Measurements from ENCODE around the gene DPF3.

DNA sequence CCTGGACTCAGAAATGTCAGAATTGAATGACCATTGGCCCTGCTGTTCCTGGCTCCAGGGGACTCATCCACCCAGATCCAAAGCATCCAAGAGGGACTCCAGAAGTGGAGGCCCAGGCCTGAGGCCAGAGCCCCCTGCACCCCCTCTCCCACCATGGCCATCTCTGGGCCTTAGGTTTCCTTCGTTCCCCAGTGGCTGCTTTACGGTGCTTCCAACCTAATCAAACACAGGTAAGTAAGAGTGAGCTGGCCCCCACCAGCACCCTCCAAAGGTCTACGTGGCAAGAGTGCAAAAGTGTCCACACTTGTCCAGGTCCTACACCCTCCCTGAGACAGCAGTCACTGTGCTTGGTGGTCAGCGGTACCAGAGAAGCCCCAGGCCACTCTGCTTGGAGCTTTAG lies 139.0 kb downstream of the DPF3 start:
- TF ChIP-seq POLR2A (IDR thresholded peaks at IDR 0.05), result no peak
- TF ChIP-seq, protein P1, sequence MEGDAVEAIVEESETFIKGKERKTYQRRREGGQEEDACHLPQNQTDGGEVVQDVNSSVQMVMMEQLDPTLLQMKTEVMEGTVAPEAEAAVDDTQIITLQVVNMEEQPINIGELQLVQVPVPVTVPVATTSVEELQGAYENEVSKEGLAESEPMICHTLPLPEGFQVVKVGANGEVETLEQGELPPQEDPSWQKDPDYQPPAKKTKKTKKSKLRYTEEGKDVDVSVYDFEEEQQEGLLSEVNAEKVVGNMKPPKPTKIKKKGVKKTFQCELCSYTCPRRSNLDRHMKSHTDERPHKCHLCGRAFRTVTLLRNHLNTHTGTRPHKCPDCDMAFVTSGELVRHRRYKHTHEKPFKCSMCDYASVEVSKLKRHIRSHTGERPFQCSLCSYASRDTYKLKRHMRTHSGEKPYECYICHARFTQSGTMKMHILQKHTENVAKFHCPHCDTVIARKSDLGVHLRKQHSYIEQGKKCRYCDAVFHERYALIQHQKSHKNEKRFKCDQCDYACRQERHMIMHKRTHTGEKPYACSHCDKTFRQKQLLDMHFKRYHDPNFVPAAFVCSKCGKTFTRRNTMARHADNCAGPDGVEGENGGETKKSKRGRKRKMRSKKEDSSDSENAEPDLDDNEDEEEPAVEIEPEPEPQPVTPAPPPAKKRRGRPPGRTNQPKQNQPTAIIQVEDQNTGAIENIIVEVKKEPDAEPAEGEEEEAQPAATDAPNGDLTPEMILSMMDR (IDR thresholded peaks at IDR 0.05), result no peak

Measured in right lobe of liver (tissue), 4 donors.